Measurements from ENCODE around the gene SCAMP5. TPM values are rescaled to one million over a fixed set of nuclear protein-coding genes. Genes with fewer than 3 reads are reported as not detected.

Gene SCAMP5
- total RNA-seq, 1 experiment from 2014 or later = 0.29 TPM

- Histone ChIP-seq H3K9me3 (replicated peaks) (no peaks in the 10 kb centered on the region), H3K27ac (no peak overlapping the region), H3K4me3 (no peak overlapping the region), H3K4me1 (replicated peaks) (peaks cover 44% of the 10 kb centered on the region), H3K36me3 (no peaks in the 10 kb centered on the region), H3K27me3 (replicated peaks) (no peaks in the 10 kb centered on the region)
- DNase-seq (ENCODE audit: low read depth in 1 of 2, low spot score in 2 of 2) = no peak
Measured at GRCh38 chr15:75065467-75065850, 70.1 kb downstream of the SCAMP5 start.

GRCh38 chr15:75065851-75066509 lies 70.6 kb downstream of the SCAMP5 start:
- Histone ChIP-seq H3K27me3 (replicated peaks) (no peaks in the 10 kb centered on the region), H3K4me3 (no peak overlapping the region), H3K9me3 (replicated peaks) (no peaks in the 10 kb centered on the region), H3K4me1 (replicated peaks) (peaks cover 41% of the 10 kb centered on the region), H3K36me3 (no peaks in the 10 kb centered on the region), H3K27ac (0 out of 2 replicates have a peak overlapping the region, but pooled peaks have one; percentile 21)
- DNase-seq (ENCODE audit: low read depth in 1 of 2, low spot score in 2 of 2) = no peak

- Histone ChIP-seq H3K4me3 (no peak overlapping the region), H3K4me1 (replicated peaks) (peaks cover 33% of the 10 kb centered on the region), H3K27me3 (replicated peaks) (no peaks in the 10 kb centered on the region), H3K9me3 (replicated peaks) (no peaks in the 10 kb centered on the region), H3K27ac (peak overlapping the region; percentile 21; the same call in 1 of the 2 replicates), H3K36me3 (no peaks in the 10 kb centered on the region)
- DNase-seq (ENCODE audit: low read depth in 1 of 2, low spot score in 2 of 2) = peak; percentile 50 to 55
Measured at GRCh38 chr15:75067123-75067830, 71.9 kb downstream of the SCAMP5 start.

- no peaks in the 10 kb centered on the region for H3K27me3 ChIP-seq (replicated peaks)
- no peaks in the 10 kb centered on the region for H3K36me3 ChIP-seq
- DNase-seq (ENCODE audit: low read depth in 1 of 2, low spot score in 2 of 2) = peak in 1 of 2 experiments; percentile 18
- no peak overlapping the region for H3K4me3 ChIP-seq
- H3K27ac ChIP-seq = no peak overlapping the region
- no peaks in the 10 kb centered on the region for H3K9me3 ChIP-seq (replicated peaks)
- peaks cover 38% of the 10 kb centered on the region for H3K4me1 ChIP-seq (replicated peaks)
Measured at GRCh38 chr15:75068748-75069147, 73.4 kb downstream of the SCAMP5 start.

GRCh38 chr15:75069301-75069925 lies 74.0 kb downstream of the SCAMP5 start:
- peaks cover 38% of the 10 kb centered on the region for H3K4me1 ChIP-seq (replicated peaks)
- H3K36me3 ChIP-seq = no peaks in the 10 kb centered on the region
- no peaks in the 10 kb centered on the region for H3K27me3 ChIP-seq (replicated peaks)
- peak in 1 of 2 experiments; percentile 30 for DNase-seq (ENCODE audit: low read depth in 1 of 2, low spot score in 2 of 2)
- no peaks in the 10 kb centered on the region for H3K9me3 ChIP-seq (replicated peaks)
- H3K4me3 ChIP-seq = no peak overlapping the region
- no peak overlapping the region for H3K27ac ChIP-seq

GRCh38 chr15:75070674-75071073 lies 75.3 kb downstream of the SCAMP5 start:
- no peaks in the 10 kb centered on the region for H3K36me3 ChIP-seq
- H3K27me3 ChIP-seq (replicated peaks) = no peaks in the 10 kb centered on the region
- H3K4me3 ChIP-seq = no peak overlapping the region
- no peaks in the 10 kb centered on the region for H3K9me3 ChIP-seq (replicated peaks)
- H3K27ac ChIP-seq = no peak overlapping the region
- peaks cover 35% of the 10 kb centered on the region for H3K4me1 ChIP-seq (replicated peaks)
- peak in 1 of 2 experiments; percentile 26 for DNase-seq (ENCODE audit: low read depth in 1 of 2, low spot score in 2 of 2)

Other genes with a start within 250 kb of the SCAMP5 start
- gene CYP1A2, start 246.7 kb upstream of the SCAMP5 start, total RNA-seq (2014; rRNA removed; shearing (Covaris generic)) = not detected in 2 replicates
- 14.8 and 19.2 TPM in 2 replicates for gene CSK, start 213.5 kb upstream of the SCAMP5 start, total RNA-seq (2014; rRNA removed; shearing (Covaris generic))
- gene LMAN1L, start 182.7 kb upstream of the SCAMP5 start, total RNA-seq (2014; rRNA removed; shearing (Covaris generic)) = not detected in 2 replicates
- 0.13 TPM in 1 of 2 replicates, not detected in the other for gene CPLX3, start 168.9 kb upstream of the SCAMP5 start, total RNA-seq (2014; rRNA removed; shearing (Covaris generic))
- gene ULK3, start 152.4 kb upstream of the SCAMP5 start, total RNA-seq (2014; rRNA removed; shearing (Covaris generic)) = 14.3 and 14.7 TPM in 2 replicates
- gene SCAMP2, start 122.2 kb upstream of the SCAMP5 start, total RNA-seq (2014; rRNA removed; shearing (Covaris generic)) = 28.1 and 33.6 TPM in 2 replicates
- 16.7 and 27.7 TPM in 2 replicates for gene MPI, start 105.5 kb upstream of the SCAMP5 start, total RNA-seq (2014; rRNA removed; shearing (Covaris generic))
- 22.8 and 23.2 TPM in 2 replicates for gene FAM219B, start 88.7 kb upstream of the SCAMP5 start, total RNA-seq (2014; rRNA removed; shearing (Covaris generic))
- gene COX5A, start 57.5 kb upstream of the SCAMP5 start, total RNA-seq (2014; rRNA removed; shearing (Covaris generic)) = 66.8 and 78.8 TPM in 2 replicates
- gene RPP25, start 38.8 kb upstream of the SCAMP5 start, total RNA-seq (2014; rRNA removed; shearing (Covaris generic)) = 1.4 and 1.9 TPM in 2 replicates
- gene PPCDC, start 28.0 kb downstream of the SCAMP5 start, total RNA-seq (2014; rRNA removed; shearing (Covaris generic)) = 12.9 and 25.0 TPM in 2 replicates
- gene C15orf39, start 206.3 kb downstream of the SCAMP5 start, total RNA-seq (2014; rRNA removed; shearing (Covaris generic)) = 21.8 and 22.7 TPM in 2 replicates

Data from SJSA1 (cell line).